ENCODE results near the gene PLEKHA6.

The PLEKHA6 gene

GRCh38 chr1:204338360-204338759, 21.4 kb downstream of the PLEKHA6 start:
- no peak overlapping the region for H3K4me3 ChIP-seq (ENCODE audit: low read depth, low read length)
- peak; percentile 10 for DNase-seq (ENCODE audit: low read depth)
- TF ChIP-seq CTCF (IDR thresholded peaks at IDR 0.05; ENCODE audit: control insufficient read depth, extremely low read depth, insufficient read depth): no peak

- TF ChIP-seq CTCF (IDR thresholded peaks at IDR 0.05; ENCODE audit: control insufficient read depth, extremely low read depth, insufficient read depth): no peak
- no peak for DNase-seq (ENCODE audit: low read depth)
- H3K4me3 ChIP-seq (ENCODE audit: low read depth, low read length): no peak overlapping the region
Observed at GRCh38 chr1:204337583-204337982, 22.1 kb downstream of the PLEKHA6 start.

GRCh38 chr1:204337036-204337429, 22.7 kb downstream of the PLEKHA6 start:
- DNase-seq (ENCODE audit: low read depth): no peak
- H3K4me3 ChIP-seq (ENCODE audit: low read depth, low read length): no peak overlapping the region
- TF ChIP-seq CTCF (IDR thresholded peaks at IDR 0.05; ENCODE audit: control insufficient read depth, extremely low read depth, insufficient read depth): no peak

DNA sequence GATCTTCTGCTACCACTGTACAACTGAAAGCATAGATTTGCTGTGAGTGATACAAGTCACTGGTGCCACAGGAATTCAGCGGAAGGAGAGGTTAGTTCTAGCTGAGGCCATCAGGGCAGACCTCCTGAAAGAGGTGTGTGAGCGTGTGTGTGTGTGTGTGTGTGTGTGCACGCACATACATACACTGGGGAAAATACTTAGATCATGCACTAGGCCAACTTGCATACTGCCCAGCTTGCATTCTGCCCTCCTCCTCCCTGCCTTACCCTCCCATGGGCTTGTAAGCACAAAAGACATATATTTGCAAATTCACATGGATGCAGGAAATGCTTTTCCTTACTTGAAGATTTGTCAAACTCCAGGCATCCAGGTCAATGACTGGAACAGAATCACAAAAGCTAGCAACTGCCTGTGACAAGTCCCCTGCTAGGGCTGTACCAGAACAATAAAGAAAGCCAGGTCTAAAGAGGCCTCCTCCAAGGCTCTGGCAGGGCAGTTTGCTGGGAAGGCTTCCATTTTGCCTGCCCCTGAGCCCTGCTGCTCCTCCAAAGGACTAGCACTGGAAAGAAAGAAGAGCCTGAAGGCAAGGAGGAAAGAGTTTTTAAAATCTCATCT, 23.2 kb downstream of the PLEKHA6 start:
- H3K4me3 ChIP-seq (ENCODE audit: low read depth, low read length): no peak overlapping the region
- DNase-seq (ENCODE audit: low read depth): no peak
- no peak for TF ChIP-seq CTCF (IDR thresholded peaks at IDR 0.05; ENCODE audit: control insufficient read depth, extremely low read depth, insufficient read depth)

DNA sequence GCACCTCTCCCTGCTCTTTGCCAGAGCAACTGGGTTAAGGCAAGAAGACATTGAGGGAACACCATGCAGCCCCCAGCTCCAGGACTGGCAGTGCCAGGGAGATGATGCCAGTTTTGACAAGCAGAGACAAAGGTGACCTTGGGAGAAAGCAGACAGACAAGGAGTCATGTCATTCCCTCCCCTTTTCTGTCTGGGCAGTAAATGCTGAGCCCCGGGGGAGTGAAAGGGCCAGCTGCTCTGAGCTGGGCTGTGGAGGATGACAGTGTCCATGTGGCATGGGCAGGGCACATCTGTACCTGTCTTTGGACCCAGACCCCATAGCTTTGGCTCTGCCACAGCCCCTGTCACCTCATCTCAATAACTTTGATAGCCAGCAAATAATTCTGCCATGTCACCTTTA, 24.2 kb downstream of the PLEKHA6 start:
- DNase-seq (ENCODE audit: low read depth): no peak
- no peak for TF ChIP-seq CTCF (IDR thresholded peaks at IDR 0.05; ENCODE audit: control insufficient read depth, extremely low read depth, insufficient read depth)
- H3K4me3 ChIP-seq (ENCODE audit: low read depth, low read length): no peak overlapping the region

- TF ChIP-seq CTCF (IDR thresholded peaks at IDR 0.05; ENCODE audit: control insufficient read depth, extremely low read depth, insufficient read depth): no peak
- DNase-seq (ENCODE audit: low read depth): no peak
- no peak overlapping the region for H3K4me3 ChIP-seq (ENCODE audit: low read depth, low read length)
Observed at GRCh38 chr1:204335085-204335484, 24.6 kb downstream of the PLEKHA6 start.

DNA sequence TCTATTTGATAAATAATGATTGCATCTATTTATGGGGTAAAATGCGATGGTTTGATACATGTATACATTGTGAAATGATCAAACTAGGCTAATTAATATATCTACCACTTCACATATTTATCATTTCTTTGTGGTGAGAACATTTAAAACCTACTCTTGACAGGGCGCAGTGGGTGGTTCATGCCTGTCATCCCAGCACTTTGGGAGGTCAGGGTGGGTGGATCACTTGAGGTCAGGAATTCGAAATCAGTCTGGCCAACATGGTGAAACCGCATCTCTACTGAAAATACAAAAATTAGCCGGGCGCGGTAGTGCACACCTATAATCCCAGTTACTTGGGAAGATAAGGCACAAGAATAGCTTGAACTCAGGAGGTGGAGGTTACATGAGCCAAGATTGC, 25.3 kb downstream of the PLEKHA6 start:
- TF ChIP-seq CTCF (IDR thresholded peaks at IDR 0.05; ENCODE audit: control insufficient read depth, extremely low read depth, insufficient read depth): no peak
- H3K4me3 ChIP-seq (ENCODE audit: low read depth, low read length): no peak overlapping the region
- no peak for DNase-seq (ENCODE audit: low read depth)

Data from LNCaP clone FGC (cell line).